GM23338 (cell line): ENCODE results near the gene BRD3. TPM values are rescaled to one million over a fixed set of nuclear protein-coding genes. Genes with fewer than 3 reads are reported as not detected.

ENCODE experiments used
- ATAC-seq: fragments of 200-7000 bp; cut with Tn5 transposase; 3 replicates; pipeline ENCODE4 v1.9.1; 2020
- DNase-seq: peaks from one replicate; pipeline ENCODE4 v3.0.0-alpha.2; 2015; ENCODE audit warnings: low spot score
- H2AFZ ChIP-seq: fragments of 200-600 bp; sonication (generic); 2 replicates; pipeline ENCODE4 v1.8.0; 2016; ENCODE audit warnings: antibody characterized with exemption, mild to moderate bottlenecking, moderate library complexity
- H3F3A ChIP-seq: fragments of 200-600 bp; sonication (generic); replicated peaks from 2 replicates; pipeline ENCODE4 v1.8.0; 2017; ENCODE audit warnings: antibody characterized with exemption, mixed run types, low read depth
- H3K27ac ChIP-seq: fragments of 200-600 bp; sonication (generic); 2 replicates; pipeline ENCODE4 v1.6.1; 2016; ENCODE audit warnings: low read depth
- H3K27me3 ChIP-seq: fragments of 200-600 bp; sonication (generic); 2 replicates; pipeline ENCODE4 v1.8.0; 2016; ENCODE audit warnings: mild to moderate bottlenecking, mixed run types, moderate library complexity; ENCODE audit not compliant: insufficient read depth
- H3K36me3 ChIP-seq: fragments of 200-600 bp; sonication (generic); 2 replicates; pipeline ENCODE4 v1.8.0; 2016; ENCODE audit warnings: mild to moderate bottlenecking; ENCODE audit not compliant: insufficient read depth
- H3K4me1 ChIP-seq: fragments of 200-600 bp; sonication (generic); 2 replicates; pipeline ENCODE4 v1.8.0; 2016; ENCODE audit warnings: mild to moderate bottlenecking, moderate library complexity; ENCODE audit not compliant: insufficient read depth
- H3K4me2 ChIP-seq: fragments of 200-600 bp; sonication (generic); 2 replicates; pipeline ENCODE4 v1.7.1; 2017; ENCODE audit warnings: mixed run types
- H3K4me3 ChIP-seq: fragments of 200-600 bp; sonication (generic); 2 replicates; pipeline ENCODE4 v1.6.1; 2016; ENCODE audit warnings: mixed run types
- H3K79me2 ChIP-seq: fragments of 200-600 bp; sonication (generic); replicated peaks from 2 replicates; pipeline ENCODE4 v1.8.0; 2017; ENCODE audit warnings: mild to moderate bottlenecking; ENCODE audit not compliant: insufficient read depth
- H3K9me2 ChIP-seq: fragments of 200-600 bp; sonication (generic); 2 replicates; pipeline ENCODE4 v1.8.0; 2017; ENCODE audit not compliant: insufficient read depth
- H4K20me1 ChIP-seq: fragments of 200-600 bp; sonication (generic); replicated peaks from 2 replicates; pipeline ENCODE4 v1.8.0; 2017; ENCODE audit warnings: mild to moderate bottlenecking; ENCODE audit not compliant: insufficient read depth
- H3K27ac Mint-ChIP-seq: 2 replicates; pipeline ENCODE4 v1.8.0; 2020; ENCODE audit warnings: inconsistent platforms, mild to moderate bottlenecking, moderate library complexity, mixed read lengths
- H3K27me3 Mint-ChIP-seq: 3 replicates; pipeline ENCODE4 v1.8.0; 2022; ENCODE audit warnings: low read depth, mild to moderate bottlenecking, moderate library complexity, mixed read lengths, inconsistent platforms; ENCODE audit not compliant: insufficient read depth, poor library complexity
- H3K36me3 Mint-ChIP-seq: 3 replicates; pipeline ENCODE4 v1.8.0; 2021; ENCODE audit warnings: low read depth, mild to moderate bottlenecking, inconsistent platforms, moderate library complexity, mixed read lengths
- H3K4me1 Mint-ChIP-seq: 3 replicates; pipeline ENCODE4 v1.8.0; 2020; ENCODE audit warnings: mild to moderate bottlenecking, inconsistent platforms, mixed read lengths
- H3K4me3 Mint-ChIP-seq: 3 replicates; pipeline ENCODE4 v1.8.0; 2021; ENCODE audit warnings: moderate library complexity, mild to moderate bottlenecking, inconsistent platforms, mixed read lengths
- H3K9me3 Mint-ChIP-seq: 3 replicates; pipeline ENCODE4 v1.8.0; 2020; ENCODE audit warnings: moderate library complexity, mild to moderate bottlenecking, inconsistent platforms, mixed read lengths
- CREB1 ChIP-seq: fragments of 250-450 bp; sonication (Bioruptor Pico); IDR thresholded peaks from 2 replicates; pipeline ENCODE4 v1.5.0; 2020; ENCODE audit warnings: low read depth, mild to moderate bottlenecking, moderate library complexity
- CTCF ChIP-seq, 2 experiments: fragments of 200-600 bp in 1 of 2; sonication (generic) in 1 of 2; conservative IDR thresholded peaks; 2 replicates each; pipeline versions ENCODE4 v1.5.1 to v1.6.1; 2016 to 2017; ENCODE audit warnings: antibody characterized with exemption in 2 of 2, low read depth in 2 of 2, mild to moderate bottlenecking in 2 of 2, moderate library complexity in 1 of 2
- ETS1 ChIP-seq: IDR thresholded peaks from 2 replicates; pipeline ENCODE4 v1.6.1; 2016; ENCODE audit warnings: antibody characterized with exemption
- EZH2 ChIP-seq: fragments of 200-600 bp; sonication (generic); IDR thresholded peaks from one replicate; pipeline ENCODE4 v1.8.0; 2017; ENCODE audit warnings: antibody characterized with exemption, mild to moderate bottlenecking, low read depth; ENCODE audit not compliant: unreplicated experiment
- EZH2phosphoT487 ChIP-seq: fragments of 200-600 bp; sonication (generic); IDR thresholded peaks from one replicate; pipeline ENCODE4 v1.8.1; 2018; ENCODE audit warnings: antibody characterized with exemption; ENCODE audit not compliant: unreplicated experiment
- JUNB ChIP-seq: IDR thresholded peaks from one replicate; pipeline ENCODE4 v1.6.1; 2016; ENCODE audit warnings: antibody characterized with exemption; ENCODE audit not compliant: unreplicated experiment
- NANOG ChIP-seq: IDR thresholded peaks from 2 replicates; pipeline ENCODE4 v1.6.1; 2016; ENCODE audit warnings: antibody characterized with exemption, borderline replicate concordance
- POLR2AphosphoS5 ChIP-seq: IDR thresholded peaks from 2 replicates; pipeline ENCODE4 v1.6.1; 2016; ENCODE audit warnings: antibody characterized with exemption, low read depth
- REST ChIP-seq: IDR thresholded peaks from one replicate; pipeline ENCODE4 v1.6.1; 2018; ENCODE audit warnings: antibody characterized with exemption; ENCODE audit not compliant: unreplicated experiment
- STAT1 ChIP-seq: IDR thresholded peaks from one replicate; pipeline ENCODE4 v1.6.1; 2016; ENCODE audit warnings: antibody characterized with exemption; ENCODE audit not compliant: unreplicated experiment
- ZNF114 ChIP-seq: fragments of 250-450 bp; sonication (Bioruptor Pico); IDR thresholded peaks from 2 replicates; pipeline ENCODE4 v1.5.0; 2020; ENCODE audit warnings: mild to moderate bottlenecking, moderate library complexity
- ZNF331 ChIP-seq: fragments of 250-450 bp; sonication (Bioruptor Pico); IDR thresholded peaks from 2 replicates; pipeline ENCODE4 v1.5.0; 2020; ENCODE audit warnings: low read depth, mild to moderate bottlenecking, moderate library complexity
- polyA plus RNA-seq: library from polyadenylated mRNA; unstranded; fragments of >200 nt; fragmentation: Nextera tagmentation; extraction: Ambion mirVana; gene quantifications from 2 replicates; pipeline ENCODE4 v1.2.1, GENCODE V29; 2016
- total RNA-seq: library from RNA; depleted of rRNA; stranded (reverse); fragments of >200 nt; shearing (Covaris generic); gene quantifications from 2 replicates; pipeline ENCODE4 v1.2.3, GENCODE V29; 2014

The BRD3 gene
- total and polyA plus RNA-seq, 2 experiments from 2014 or later, result 46.0 to 88.0 TPM

GRCh38 chr9:134049236-134049635 lies 18.6 kb downstream of the BRD3 start (continued):
- no peak for TF ChIP-seq EZH2phosphoT487
- TF ChIP-seq REST, result no peak
- no peak for TF ChIP-seq JUNB

GRCh38 chr9:134048582-134048968 lies 19.3 kb downstream of the BRD3 start:
- H3K27me3 Mint-ChIP-seq, result peaks cover 9% of the 10 kb centered on the region
- Histone ChIP-seq H3F3A (no peaks in the 10 kb centered on the region), H3K36me3 (peaks cover 10% of the 10 kb centered on the region; the same call in 1 of the 2 replicates), H3K79me2 (peaks cover 2% of the 10 kb centered on the region; the same call in 1 of the 2 replicates), H3K4me3 (no peak overlapping the region), H3K27ac (no peak overlapping the region), H4K20me1 (peaks cover 2% of the 10 kb centered on the region), H3K4me1 (no peaks in the 10 kb centered on the region), H3K9me2 (no peaks in the 10 kb centered on the region), H2AFZ (no peak overlapping the region), H3K4me2 (no peak overlapping the region), H3K27me3 (no peaks in the 10 kb centered on the region)
- no peak overlapping the region for H3K4me3 Mint-ChIP-seq
- H3K36me3 Mint-ChIP-seq, result peaks cover 66% of the 10 kb centered on the region
- no peaks in the 10 kb centered on the region for H3K4me1 Mint-ChIP-seq
- no peak for DNase-seq
- no peaks in the 10 kb centered on the region for H3K9me3 Mint-ChIP-seq
- no peak for ATAC-seq
- no peak overlapping the region; the same call in 1 of the 2 replicates for H3K27ac Mint-ChIP-seq
- TF ChIP-seq CTCF (conservative IDR thresholded peaks at IDR 0.05; ENCODE audit: low read depth in 2 of 2), result no peak
- no peak for TF ChIP-seq ETS1
- no peak for TF ChIP-seq CREB1 (CRISPR knock-in tag)
- no peak for TF ChIP-seq ZNF114 (CRISPR knock-in tag)
- no peak for TF ChIP-seq JUNB
- TF ChIP-seq POLR2AphosphoS5, result no peak
- no peak for TF ChIP-seq EZH2phosphoT487
- TF ChIP-seq STAT1, result no peak
- TF ChIP-seq ZNF331, result no peak
- no peak for TF ChIP-seq EZH2
- TF ChIP-seq NANOG, result no peak
- TF ChIP-seq REST, result no peak
